ENCODE measurements around the gene GOLGA8R. TPM values are rescaled to one million over a fixed set of nuclear protein-coding genes. Genes with fewer than 3 reads are reported as not detected.

Gene GOLGA8R
- polyA plus RNA-seq, 2 of the 4 experiments (the other 2 are of a cell fraction), result 0.56 to 1.0 TPM

Small RNA genes lying within 50 kb of the gene (small RNA-seq; reads per million reads assigned to genes)
- gene AC019322.2, result 0 reads per million in 6 experiments
- 0 reads per million in 6 experiments for gene RF00019
- gene RF00096, result 0 reads per million in 6 experiments
- 0 reads per million in 6 experiments for gene RN7SL196P

Other genes starting within 250 kb of the GOLGA8R start
- 7.0 and 8.0 TPM in 2 replicates for gene CHRFAM7A, start 20.7 kb downstream of the GOLGA8R start, polyA plus RNA-seq (2011; rRNA removed)
- gene CHRFAM7A, start 20.7 kb downstream of the GOLGA8R start, polyA plus RNA-seq (2017; fragmentation: RNase III; extraction: RNeasy Plus Mini Kit Qiagen cat#74134 plus additional on column Dnase treatment), result 4.1 to 6.6 TPM (median 5.1 TPM) in 3 replicates
- 0.34 and 0.45 TPM in 2 replicates for gene GOLGA8Q, start 137.8 kb upstream of the GOLGA8R start, polyA plus RNA-seq (2011; rRNA removed)
- 0.12 to 0.36 TPM (median 0.25 TPM) in 3 replicates for gene GOLGA8Q, start 137.8 kb upstream of the GOLGA8R start, polyA plus RNA-seq (2017; fragmentation: RNase III; extraction: RNeasy Plus Mini Kit Qiagen cat#74134 plus additional on column Dnase treatment)
- 1.6 and 2.2 TPM in 2 replicates for gene GOLGA8H, start 189.8 kb upstream of the GOLGA8R start, polyA plus RNA-seq (2011; rRNA removed)
- 2.2 to 2.5 TPM (median 2.3 TPM) in 3 replicates for gene GOLGA8H, start 189.8 kb upstream of the GOLGA8R start, polyA plus RNA-seq (2017; fragmentation: RNase III; extraction: RNeasy Plus Mini Kit Qiagen cat#74134 plus additional on column Dnase treatment)

Data from A549 (cell line).